Parathyroid adenoma (tissue), 2 donors: ENCODE results near the gene S100B.

Source experiments
- H2AFZ ChIP-seq: fragments of 300-600 bp; sonication (generic); one replicate; pipeline ENCODE4 v1.7.0; 2017; ENCODE audit warnings: antibody characterized with exemption, mild to moderate bottlenecking
- H3K27ac ChIP-seq: fragments of 300-600 bp; sonication (generic); one replicate; pipeline ENCODE4 v1.7.0; 2017
- H3K27me3 ChIP-seq: fragments of 300-600 bp; sonication (generic); one replicate; pipeline ENCODE4 v1.7.0; 2017; ENCODE audit warnings: low read length; ENCODE audit not compliant: control insufficient read depth, insufficient read depth
- H3K36me3 ChIP-seq: fragments of 300-600 bp; sonication (generic); one replicate; pipeline ENCODE4 v1.7.0; 2017; ENCODE audit warnings: low read length; ENCODE audit not compliant: control insufficient read depth, insufficient read depth
- H3K4me1 ChIP-seq: fragments of 300-600 bp; sonication (generic); one replicate; pipeline ENCODE4 v1.7.0; 2017; ENCODE audit warnings: control low read depth
- H3K4me2 ChIP-seq: fragments of 300-600 bp; sonication (generic); one replicate; pipeline ENCODE4 v1.7.0; 2017; ENCODE audit warnings: low read length
- H3K4me3 ChIP-seq: fragments of 300-600 bp; sonication (generic); one replicate; pipeline ENCODE4 v1.7.0; 2017; ENCODE audit warnings: low read depth, low read length
- H3K79me2 ChIP-seq: fragments of 300-600 bp; sonication (generic); one replicate; pipeline ENCODE4 v1.7.0; 2017; ENCODE audit warnings: control low read depth
- H3K9ac ChIP-seq: fragments of 300-600 bp; sonication (generic); one replicate; pipeline ENCODE4 v1.7.0; 2017; ENCODE audit warnings: mild to moderate bottlenecking
- H3K9me3 ChIP-seq: fragments of 300-600 bp; sonication (generic); one replicate; pipeline ENCODE4 v1.7.0; 2017; ENCODE audit warnings: low read length; ENCODE audit not compliant: control insufficient read depth
- TF ChIP-seq, protein P1 (sequence below): fragments of 300-600 bp; sonication (generic); IDR thresholded peaks from one replicate; pipeline ENCODE4 v1.7.0; 2017; ENCODE audit warnings: antibody characterized with exemption, mild to moderate bottlenecking
- donor health status: primary hyperparathyroidism.

The S100B gene

DNA sequence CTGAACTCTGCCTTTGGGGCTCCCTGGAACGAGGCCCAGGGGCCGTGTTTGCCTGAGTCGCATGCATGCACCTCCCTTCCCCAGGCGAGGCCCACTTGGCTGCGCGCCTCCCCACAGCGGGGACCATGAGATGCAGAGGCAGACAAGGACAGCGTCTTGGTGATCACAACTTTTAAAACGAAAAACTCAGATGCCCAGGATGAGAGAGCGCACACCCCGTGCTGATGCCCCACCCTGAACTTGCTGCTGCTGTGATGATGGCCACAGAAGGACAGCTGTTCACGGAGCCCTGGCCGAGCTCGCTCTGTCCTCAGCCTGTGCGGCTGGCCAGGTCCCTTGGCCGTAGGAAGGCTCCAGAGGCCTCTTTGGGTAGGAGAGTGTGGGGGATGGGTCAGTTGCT, 19.2 kb upstream of the S100B start:
- TF ChIP-seq, protein P1, sequence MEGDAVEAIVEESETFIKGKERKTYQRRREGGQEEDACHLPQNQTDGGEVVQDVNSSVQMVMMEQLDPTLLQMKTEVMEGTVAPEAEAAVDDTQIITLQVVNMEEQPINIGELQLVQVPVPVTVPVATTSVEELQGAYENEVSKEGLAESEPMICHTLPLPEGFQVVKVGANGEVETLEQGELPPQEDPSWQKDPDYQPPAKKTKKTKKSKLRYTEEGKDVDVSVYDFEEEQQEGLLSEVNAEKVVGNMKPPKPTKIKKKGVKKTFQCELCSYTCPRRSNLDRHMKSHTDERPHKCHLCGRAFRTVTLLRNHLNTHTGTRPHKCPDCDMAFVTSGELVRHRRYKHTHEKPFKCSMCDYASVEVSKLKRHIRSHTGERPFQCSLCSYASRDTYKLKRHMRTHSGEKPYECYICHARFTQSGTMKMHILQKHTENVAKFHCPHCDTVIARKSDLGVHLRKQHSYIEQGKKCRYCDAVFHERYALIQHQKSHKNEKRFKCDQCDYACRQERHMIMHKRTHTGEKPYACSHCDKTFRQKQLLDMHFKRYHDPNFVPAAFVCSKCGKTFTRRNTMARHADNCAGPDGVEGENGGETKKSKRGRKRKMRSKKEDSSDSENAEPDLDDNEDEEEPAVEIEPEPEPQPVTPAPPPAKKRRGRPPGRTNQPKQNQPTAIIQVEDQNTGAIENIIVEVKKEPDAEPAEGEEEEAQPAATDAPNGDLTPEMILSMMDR, result no peak
- Histone ChIP-seq H3K27me3 (no peaks in the 10 kb centered on the region), H3K9me3 (no peaks in the 10 kb centered on the region), H3K4me2 (no peak overlapping the region), H2AFZ (no peak overlapping the region), H3K36me3 (no peaks in the 10 kb centered on the region), H3K4me3 (no peak overlapping the region), H3K27ac (no peak overlapping the region), H3K4me1 (no peaks in the 10 kb centered on the region), H3K9ac (no peak overlapping the region), H3K79me2 (no peaks in the 10 kb centered on the region)

DNA sequence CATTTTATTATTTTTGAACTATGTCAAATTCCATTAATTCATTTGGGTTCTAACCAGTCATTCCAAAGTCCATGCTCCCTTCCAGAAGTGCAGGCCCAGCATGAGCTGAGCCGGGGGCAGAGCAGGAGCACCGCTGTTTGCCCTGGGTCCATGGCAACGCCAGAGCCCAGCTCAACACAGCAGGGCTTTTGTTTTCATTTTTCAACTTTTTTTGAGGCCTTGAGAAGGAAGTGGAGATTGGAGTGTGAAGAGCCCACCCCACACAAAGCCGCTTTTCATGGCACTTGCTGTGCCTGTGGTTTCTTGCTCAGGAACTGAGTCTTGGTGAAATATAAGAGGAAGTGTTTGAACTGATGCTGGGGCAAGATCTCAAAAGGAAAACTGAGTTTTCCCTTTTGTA, 17.3 kb upstream of the S100B start:
- Histone ChIP-seq H3K9ac (no peak overlapping the region), H3K79me2 (no peaks in the 10 kb centered on the region), H3K27ac (no peak overlapping the region), H3K27me3 (no peaks in the 10 kb centered on the region), H3K4me1 (no peaks in the 10 kb centered on the region), H3K4me3 (no peak overlapping the region), H3K4me2 (no peak overlapping the region), H3K9me3 (no peaks in the 10 kb centered on the region), H3K36me3 (no peaks in the 10 kb centered on the region), H2AFZ (no peak overlapping the region)
- TF ChIP-seq, protein P1, result no peak

DNA sequence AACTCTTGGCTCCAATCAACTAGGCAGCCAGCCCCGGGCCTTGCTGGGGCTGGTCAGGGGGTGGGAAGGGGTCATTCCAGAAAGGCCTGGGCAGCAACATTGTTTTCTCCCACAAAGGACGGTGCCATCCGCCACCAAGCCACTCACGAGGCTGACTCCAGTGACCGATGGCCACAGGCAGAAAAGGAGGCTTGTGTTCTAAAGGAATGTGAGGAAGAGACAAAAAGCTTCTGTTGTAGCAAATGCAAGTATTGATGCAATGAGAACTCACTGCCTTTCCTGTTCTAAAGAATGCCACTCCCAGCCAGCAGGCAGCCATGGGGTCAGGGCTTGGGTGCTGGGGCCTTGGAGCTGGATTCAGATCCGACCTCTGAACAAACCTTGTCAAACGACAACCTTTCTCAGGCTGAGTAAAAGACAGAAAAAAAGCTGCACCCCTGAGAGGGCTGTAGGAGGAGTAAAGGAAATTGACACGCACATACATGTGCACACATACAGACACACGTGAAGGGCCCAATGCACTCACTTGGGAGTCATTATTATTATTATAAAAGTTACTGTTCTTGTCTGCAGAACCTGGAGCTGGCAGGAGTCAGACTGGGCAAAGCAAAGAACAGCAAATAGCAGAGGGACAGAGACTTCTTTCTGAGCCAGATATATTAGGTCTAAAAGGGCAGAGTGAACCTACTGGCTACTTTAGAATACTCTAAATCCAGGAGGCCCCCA, 16.7 kb upstream of the S100B start:
- Histone ChIP-seq H3K79me2 (no peaks in the 10 kb centered on the region), H3K4me3 (no peak overlapping the region), H3K9ac (no peak overlapping the region), H3K27ac (no peak overlapping the region), H2AFZ (no peak overlapping the region), H3K36me3 (no peaks in the 10 kb centered on the region), H3K4me1 (no peaks in the 10 kb centered on the region), H3K4me2 (no peak overlapping the region), H3K27me3 (no peaks in the 10 kb centered on the region), H3K9me3 (no peaks in the 10 kb centered on the region)
- TF ChIP-seq, protein P1, result no peak

DNA sequence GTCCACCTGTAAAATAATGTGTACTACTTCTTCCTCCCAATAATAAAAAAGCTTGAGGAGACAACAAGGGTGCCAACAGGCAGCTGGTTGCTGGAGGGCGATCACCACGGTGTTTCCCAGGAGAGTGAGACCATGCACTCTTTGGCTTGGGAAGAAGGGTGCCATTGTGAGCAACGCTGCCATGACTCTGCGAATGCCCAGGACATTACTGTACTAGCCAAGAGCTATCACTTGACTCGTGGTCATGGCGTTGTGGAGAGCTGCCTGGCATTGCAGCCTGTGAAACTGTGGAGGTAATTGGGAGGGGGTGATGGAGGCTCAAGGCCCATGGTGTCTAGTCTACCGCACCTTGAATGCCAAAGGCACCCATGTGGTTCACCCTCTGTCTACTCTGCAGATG, 16.0 kb upstream of the S100B start:
- TF ChIP-seq, protein P1, result no peak
- Histone ChIP-seq H3K4me3 (no peak overlapping the region), H3K27ac (no peak overlapping the region), H3K79me2 (no peaks in the 10 kb centered on the region), H2AFZ (no peak overlapping the region), H3K9ac (no peak overlapping the region), H3K9me3 (no peaks in the 10 kb centered on the region), H3K4me2 (no peak overlapping the region), H3K36me3 (no peaks in the 10 kb centered on the region), H3K4me1 (no peaks in the 10 kb centered on the region), H3K27me3 (no peaks in the 10 kb centered on the region)

DNA sequence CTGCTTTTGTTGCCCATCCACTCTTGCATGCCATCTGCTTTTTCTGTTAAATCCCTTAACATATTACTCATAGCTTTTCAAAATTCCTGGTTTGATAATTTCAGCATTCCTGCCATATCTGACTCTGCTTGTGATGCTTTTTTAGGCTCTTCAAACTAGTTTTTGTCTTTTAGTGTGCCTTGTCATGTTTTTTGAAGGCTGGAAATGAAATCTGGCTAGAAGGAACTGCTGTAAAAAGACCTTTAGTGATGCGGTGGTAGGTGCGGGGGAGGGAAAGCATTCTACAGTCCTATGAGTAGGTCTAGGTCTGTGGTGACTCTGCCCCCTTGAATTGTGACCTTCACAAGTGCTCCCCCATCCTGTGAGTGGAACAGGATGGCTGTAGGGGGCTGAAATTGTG, 15.0 kb upstream of the S100B start:
- H3K27ac ChIP-seq, result no peak overlapping the region
- no peaks in the 10 kb centered on the region for H3K36me3 ChIP-seq
- H3K9ac ChIP-seq, result no peak overlapping the region
- no peak overlapping the region for H3K4me3 ChIP-seq
- no peaks in the 10 kb centered on the region for H3K79me2 ChIP-seq
- H3K27me3 ChIP-seq, result no peaks in the 10 kb centered on the region
- H3K4me1 ChIP-seq, result no peaks in the 10 kb centered on the region
- TF ChIP-seq, protein P1, result no peak
- no peak overlapping the region for H3K4me2 ChIP-seq
- H3K9me3 ChIP-seq, result no peaks in the 10 kb centered on the region
- no peak overlapping the region for H2AFZ ChIP-seq
